Colonic mucosa (tissue), 4 donors: Measurements from ENCODE around the gene KRR1. TPM values are rescaled to one million over a fixed set of nuclear protein-coding genes. Genes with fewer than 3 reads are reported as not detected.

ENCODE experiments used
- DNase-seq: peaks from one replicate; pipeline ENCODE4 v3.0.0-alpha.2; 2020
- H3K27ac ChIP-seq: fragments of 200-600 bp; one replicate; pipeline ENCODE4 v1.8.0; 2021
- H3K27me3 ChIP-seq: fragments of 200-600 bp; one replicate; pipeline ENCODE4 v1.8.0; 2021
- H3K36me3 ChIP-seq: fragments of 200-600 bp; one replicate; pipeline ENCODE4 v1.8.0; 2021
- H3K4me1 ChIP-seq: fragments of 200-600 bp; one replicate; pipeline ENCODE4 v1.8.0; 2021; ENCODE audit warnings: mild to moderate bottlenecking
- H3K4me3 ChIP-seq: fragments of 200-600 bp; one replicate; pipeline ENCODE4 v1.8.0; 2021
- H3K9ac ChIP-seq, 2 donors: one replicate each; pipeline ENCODE4 v1.7.0; 2013; ENCODE audit warnings: control low read depth in 2 of 2, low read depth in 2 of 2, low read length in 2 of 2
- H3K9me3 ChIP-seq: fragments of 200-600 bp; one replicate; pipeline ENCODE4 v1.8.0; 2021
- CTCF ChIP-seq: fragments of 200-600 bp; IDR thresholded peaks from one replicate; pipeline ENCODE4 v1.8.0; 2022; ENCODE audit warnings: antibody characterized with exemption, mild to moderate bottlenecking
- intact Hi-C: fragments of 100-400 bp; cut with DNase I; formaldehyde crosslinking; loops from one replicate; pipeline ENCODE4 v1.14.1; 2022
- total RNA-seq, 2 donors: library from RNA; stranded (reverse); fragmentation: NEBNext Ultra II Directional in 1 of 2; extraction: Animal tissue kit (Norgen Biotek cat#: 25700) in 1 of 2; gene quantifications; one replicate each; pipeline ENCODE4 v1.2.1, GENCODE V29; 2021
- donor health status: healthy.
- donor health status: DM: no; HTN: no; CAD: no.
- donor health status: DM: no; HTN: no; CAD: no.

KRR1 gene
- total RNA-seq, 2 donors from 2014 or later = 32.8 to 33.2 TPM

DNA sequence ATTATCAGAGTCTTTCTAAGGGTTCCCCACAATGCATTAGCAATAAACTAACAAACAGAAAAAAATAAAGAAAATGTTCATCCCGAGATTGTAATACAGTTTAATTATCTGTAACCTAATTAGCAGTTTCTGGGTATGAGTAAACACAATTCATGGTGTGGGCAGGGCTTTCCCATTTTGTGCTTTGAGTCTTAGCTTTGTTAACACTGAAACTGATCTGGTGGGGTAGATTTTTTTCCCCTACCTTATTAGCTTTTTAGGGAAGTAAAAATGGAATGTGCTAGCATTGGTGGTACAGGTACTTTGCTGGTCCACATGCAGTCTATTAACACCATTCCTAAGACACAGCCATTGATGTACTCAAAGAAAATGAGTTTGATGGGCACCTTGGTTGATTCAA is 18.4 kb upstream of the KRR1 start:
- DNase-seq = no peak
- Histone ChIP-seq H3K27ac (no peak overlapping the region), H3K27me3 (no peaks in the 10 kb centered on the region), H3K9ac (no peak overlapping the region), H3K4me1 (no peaks in the 10 kb centered on the region), H3K4me3 (no peak overlapping the region), H3K9me3 (no peaks in the 10 kb centered on the region), H3K36me3 (no peaks in the 10 kb centered on the region)
- intact Hi-C loops = loop anchor here (5.0 kb wide), 1 partner anchor 507 kb away; no protein-coding TSS in a partner anchor
- no peak for TF ChIP-seq CTCF

GRCh38 chr12:75529316-75529715 is 17.9 kb upstream of the KRR1 start:
- no peaks in the 10 kb centered on the region for H3K4me1 ChIP-seq
- intact Hi-C loops = loop anchor here (5.0 kb wide), 1 partner anchor 508 kb away; no protein-coding TSS in a partner anchor
- no peak for DNase-seq

DNA sequence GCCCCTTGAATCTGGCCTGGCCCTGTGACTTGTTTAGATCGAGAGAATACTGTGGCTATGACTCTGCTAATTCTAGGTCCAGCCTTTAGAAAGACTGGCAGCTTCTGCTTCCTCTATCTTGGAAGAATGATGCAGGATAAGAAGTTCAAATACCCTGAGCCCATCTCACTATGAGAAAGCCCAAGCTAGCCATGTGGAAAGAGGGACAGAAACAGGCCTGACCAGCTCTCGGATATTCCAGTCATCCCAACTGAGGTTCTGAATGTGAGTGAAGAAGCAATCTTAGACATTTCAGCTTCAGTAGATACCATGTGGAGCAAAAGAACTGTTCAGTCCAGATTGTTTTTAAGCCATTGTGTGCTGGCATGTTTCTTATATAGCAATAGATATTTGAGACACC is 17.3 kb upstream of the KRR1 start:
- no peak for TF ChIP-seq CTCF
- Histone ChIP-seq H3K4me3 (no peak overlapping the region), H3K27me3 (no peaks in the 10 kb centered on the region), H3K4me1 (no peaks in the 10 kb centered on the region), H3K9me3 (no peaks in the 10 kb centered on the region), H3K27ac (no peak overlapping the region), H3K36me3 (no peaks in the 10 kb centered on the region), H3K9ac (no peak overlapping the region)
- intact Hi-C loops = loop anchor here (5.0 kb wide), 1 partner anchor 509 kb away; no protein-coding TSS in a partner anchor
- no peak for DNase-seq

More at GRCh38 chr12:75529316-75529715, 17.9 kb upstream of the KRR1 start:
- Histone ChIP-seq H3K9ac (no peak overlapping the region), H3K27ac (no peak overlapping the region), H3K9me3 (no peaks in the 10 kb centered on the region), H3K36me3 (no peaks in the 10 kb centered on the region), H3K27me3 (no peaks in the 10 kb centered on the region), H3K4me3 (no peak overlapping the region)
- no peak for TF ChIP-seq CTCF

- no peaks in the 10 kb centered on the region for H3K4me1 ChIP-seq
- no peak for TF ChIP-seq CTCF
- no peaks in the 10 kb centered on the region for H3K27me3 ChIP-seq
- no peak overlapping the region for H3K4me3 ChIP-seq
- DNase-seq = no peak
- no peaks in the 10 kb centered on the region for H3K9me3 ChIP-seq
- H3K9ac ChIP-seq = no peak overlapping the region
- intact Hi-C loops = loop anchor here (5.0 kb wide), 1 partner anchor 509 kb away; no protein-coding TSS in a partner anchor
- H3K27ac ChIP-seq = no peak overlapping the region
- no peaks in the 10 kb centered on the region for H3K36me3 ChIP-seq
These were observed 16.9 kb upstream of the KRR1 start for GRCh38 chr12:75528272-75528671.

DNA sequence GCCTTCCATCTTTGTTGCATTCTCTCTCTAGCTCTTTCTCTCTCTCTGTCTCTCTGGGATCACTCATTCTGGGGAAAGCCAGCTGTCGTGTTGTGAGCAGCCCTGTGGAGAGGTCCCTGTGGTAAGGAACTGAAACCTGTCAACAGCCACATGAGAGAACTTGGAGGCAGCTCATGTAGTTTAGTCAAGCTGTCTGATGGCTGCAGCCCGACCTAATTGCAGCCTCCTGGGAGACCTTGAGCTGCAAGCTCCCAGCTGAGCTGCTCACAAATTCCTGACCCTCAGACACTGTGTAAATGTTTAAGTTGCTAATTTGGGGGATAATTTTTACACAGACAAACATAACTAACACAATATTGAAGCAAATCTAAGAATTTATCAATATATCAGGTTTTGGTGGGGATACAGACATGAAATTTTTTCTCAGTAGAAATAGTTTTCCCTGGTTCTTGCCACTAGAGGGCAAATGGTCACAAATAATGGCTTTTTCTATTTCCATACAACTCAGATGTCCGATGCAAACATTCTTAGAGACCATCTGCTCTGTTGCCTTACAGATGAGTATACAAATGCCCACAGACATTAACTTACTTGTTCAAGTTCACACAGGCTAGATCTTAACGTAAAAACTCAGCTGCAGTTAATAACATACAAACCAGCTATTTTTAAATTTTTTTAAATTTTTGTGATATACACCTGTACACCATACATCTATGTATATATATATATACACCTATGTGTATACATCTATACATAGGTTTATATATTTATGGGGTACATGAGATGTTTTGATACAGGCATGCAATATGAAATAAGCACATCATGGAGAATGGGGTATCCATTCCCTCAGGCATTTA is 15.5 kb upstream of the KRR1 start:
- DNase-seq = no peak

More for the DNA sequence above, 15.5 kb upstream of the KRR1 start:
- Histone ChIP-seq H3K36me3 (no peaks in the 10 kb centered on the region), H3K4me3 (no peak overlapping the region), H3K27me3 (no peaks in the 10 kb centered on the region), H3K27ac (no peak overlapping the region), H3K9ac (no peak overlapping the region), H3K4me1 (no peaks in the 10 kb centered on the region), H3K9me3 (no peaks in the 10 kb centered on the region)
- intact Hi-C loops = loop anchor here (5.0 kb wide), 1 partner anchor 510 kb away; no protein-coding TSS in a partner anchor
- TF ChIP-seq CTCF = peak; percentile 70
